HS-5 (cell line): ENCODE measurements around the gene FLT3.

Source experiments
- DNase-seq: peaks from one replicate; pipeline ENCODE4 v3.0.0-alpha.2; 2012; ENCODE audit warnings: low read depth

The FLT3 gene

GRCh38 chr13:27960362-27961226 lies 139.8 kb downstream of the FLT3 start:
- DNase-seq: no peak

GRCh38 chr13:27959976-27960361 lies 140.4 kb downstream of the FLT3 start:
- DNase-seq: no peak

- no peak for DNase-seq
These were observed 143.6 kb downstream of the FLT3 start for GRCh38 chr13:27956576-27957300.

GRCh38 chr13:27955014-27955591 lies 145.3 kb downstream of the FLT3 start:
- no peak for DNase-seq

DNA sequence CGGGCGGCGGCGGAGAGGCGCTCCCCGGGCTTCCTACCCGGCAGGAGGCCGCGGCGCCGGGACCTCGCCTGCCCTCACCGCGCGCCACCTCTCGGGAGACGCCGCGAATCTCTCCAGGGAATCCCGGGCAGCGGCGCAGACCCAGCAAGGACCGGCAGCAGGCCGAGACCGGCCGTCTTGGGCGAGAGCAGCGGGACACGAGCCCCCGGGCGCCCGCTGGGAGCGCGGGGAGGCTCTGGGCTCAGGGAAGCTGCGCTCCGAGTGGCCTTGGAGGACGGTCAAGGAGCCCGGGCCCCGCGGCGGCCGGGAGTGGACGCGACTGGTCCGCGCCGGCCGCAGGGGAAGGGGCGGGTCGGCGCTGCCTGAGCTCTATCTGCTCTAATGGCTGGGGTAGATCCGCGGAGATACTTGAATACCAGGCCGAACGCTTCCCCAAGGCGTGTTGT lies 145.9 kb downstream of the FLT3 start:
- no peak for DNase-seq

- DNase-seq: no peak
These were observed 146.5 kb downstream of the FLT3 start for GRCh38 chr13:27953676-27954405.
